ENCODE measurements around the gene SERPINA6. TPM values are rescaled to one million over a fixed set of nuclear protein-coding genes. Genes with fewer than 3 reads are reported as not detected.

Gene SERPINA6
- polyA plus RNA-seq, 3 donors, result not detected

GRCh38 chr14:94295360-94296180, 27.6 kb downstream of the SERPINA6 start:
- intact Hi-C loops (cut with micrococcal nuclease), result no loop called here

DNA sequence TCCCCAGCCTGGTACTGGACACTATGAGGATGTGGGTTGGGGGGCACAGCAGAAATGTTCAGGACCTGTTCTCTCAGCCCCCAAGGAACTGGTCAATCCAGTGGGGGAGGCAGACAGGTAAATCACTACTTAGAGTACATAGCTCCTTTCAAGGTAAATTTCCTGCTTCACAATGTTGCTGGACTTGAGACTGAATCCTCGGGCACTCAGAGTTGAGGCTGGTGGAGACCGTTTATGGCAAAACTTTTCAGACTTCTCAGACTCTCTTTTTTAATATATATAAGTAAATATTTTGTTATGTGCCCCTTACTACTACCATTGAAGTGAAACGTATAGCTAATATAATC, 29.6 kb downstream of the SERPINA6 start:
- H2AFZ ChIP-seq (ENCODE audit: insufficient read depth, low read depth, low read length, poor library complexity, severe bottlenecking), result no peak overlapping the region
- no peak overlapping the region for H3K9ac ChIP-seq (ENCODE audit: insufficient read depth, low read length, poor library complexity, severe bottlenecking)
- H3K36me3 Mint-ChIP-seq, result no peaks in the 10 kb centered on the region

More at GRCh38 chr14:94295360-94296180, 27.6 kb downstream of the SERPINA6 start:
- H3K4me2 ChIP-seq (replicated peaks; ENCODE audit: extremely low read depth, low read length, poor library complexity, severe bottlenecking), result no peak overlapping the region
- no peaks in the 10 kb centered on the region for H3K36me3 Mint-ChIP-seq
- H3K79me2 ChIP-seq (ENCODE audit: insufficient read depth, low read length), result no peaks in the 10 kb centered on the region
- peaks cover under 1 to 5% (median 2%) of the 10 kb centered on the region in 7 donors for H3K9me3 Mint-ChIP-seq
- TF ChIP-seq, protein P1, sequence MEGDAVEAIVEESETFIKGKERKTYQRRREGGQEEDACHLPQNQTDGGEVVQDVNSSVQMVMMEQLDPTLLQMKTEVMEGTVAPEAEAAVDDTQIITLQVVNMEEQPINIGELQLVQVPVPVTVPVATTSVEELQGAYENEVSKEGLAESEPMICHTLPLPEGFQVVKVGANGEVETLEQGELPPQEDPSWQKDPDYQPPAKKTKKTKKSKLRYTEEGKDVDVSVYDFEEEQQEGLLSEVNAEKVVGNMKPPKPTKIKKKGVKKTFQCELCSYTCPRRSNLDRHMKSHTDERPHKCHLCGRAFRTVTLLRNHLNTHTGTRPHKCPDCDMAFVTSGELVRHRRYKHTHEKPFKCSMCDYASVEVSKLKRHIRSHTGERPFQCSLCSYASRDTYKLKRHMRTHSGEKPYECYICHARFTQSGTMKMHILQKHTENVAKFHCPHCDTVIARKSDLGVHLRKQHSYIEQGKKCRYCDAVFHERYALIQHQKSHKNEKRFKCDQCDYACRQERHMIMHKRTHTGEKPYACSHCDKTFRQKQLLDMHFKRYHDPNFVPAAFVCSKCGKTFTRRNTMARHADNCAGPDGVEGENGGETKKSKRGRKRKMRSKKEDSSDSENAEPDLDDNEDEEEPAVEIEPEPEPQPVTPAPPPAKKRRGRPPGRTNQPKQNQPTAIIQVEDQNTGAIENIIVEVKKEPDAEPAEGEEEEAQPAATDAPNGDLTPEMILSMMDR (IDR thresholded peaks at IDR 0.05), result no peak
- H3K27ac Mint-ChIP-seq, result no peak overlapping the region
- no peaks in the 10 kb centered on the region for H3K27me3 ChIP-seq (ENCODE audit: control insufficient read depth in 2 of 2, insufficient read depth in 2 of 2, low read length in 2 of 2)
- H4K20me1 ChIP-seq (ENCODE audit: insufficient read depth, low read length), result no peaks in the 10 kb centered on the region
- H3K9ac ChIP-seq (ENCODE audit: insufficient read depth, low read length, poor library complexity, severe bottlenecking), result no peak overlapping the region
- no peaks in the 10 kb centered on the region for H3K4me1 Mint-ChIP-seq
- H3K4me1 ChIP-seq (ENCODE audit: control insufficient read depth in 1 of 2, insufficient read depth in 2 of 2, low read length in 2 of 2), result no peaks in the 10 kb centered on the region
- no peaks in the 10 kb centered on the region for H3K9me3 ChIP-seq (replicated peaks in 1 of 2; ENCODE audit: control insufficient read depth in 1 of 2, insufficient read depth in 1 of 2, low read length in 2 of 2)
- H3K27ac ChIP-seq (ENCODE audit: low read depth in 1 of 2, low read length in 2 of 2), result no peak overlapping the region
- no peaks in the 10 kb centered on the region for H3K36me3 ChIP-seq (replicated peaks in 1 of 2; ENCODE audit: control insufficient read depth in 1 of 2, insufficient read depth in 2 of 2, low read length in 2 of 2)
- no peak overlapping the region for H2AFZ ChIP-seq (ENCODE audit: insufficient read depth, low read depth, low read length, poor library complexity, severe bottlenecking)
- H3K4me3 Mint-ChIP-seq, result no peak overlapping the region
- WGBS (ENCODE audit: insufficient coverage), result 73% methylated on average over 7 of the region's 9 CpGs
- peaks cover 3 to 6% (median 4%) of the 10 kb centered on the region in 3 donors for H3K27me3 Mint-ChIP-seq (ENCODE audit: low read depth in 3 of 3)
- H3K4me3 ChIP-seq (replicated peaks in 1 of 3; ENCODE audit: low read depth in 2 of 3, low read length in 3 of 3), result no peak overlapping the region
- no peak for DNase-seq

More for the DNA sequence above, 29.6 kb downstream of the SERPINA6 start:
- Histone ChIP-seq H4K20me1 (ENCODE audit: insufficient read depth, low read length) (no peaks in the 10 kb centered on the region), H3K9me3 (replicated peaks in 1 of 2; ENCODE audit: control insufficient read depth in 1 of 2, insufficient read depth in 1 of 2, low read length in 2 of 2) (no peaks in the 10 kb centered on the region), H3K27ac (ENCODE audit: low read depth in 1 of 2, low read length in 2 of 2) (no peak overlapping the region), H3K4me1 (ENCODE audit: control insufficient read depth in 1 of 2, insufficient read depth in 2 of 2, low read length in 2 of 2) (no peaks in the 10 kb centered on the region), H3K4me3 (replicated peaks in 1 of 3; ENCODE audit: low read depth in 2 of 3, low read length in 3 of 3) (no peak overlapping the region), H3K79me2 (ENCODE audit: insufficient read depth, low read length) (no peaks in the 10 kb centered on the region), H3K36me3 (replicated peaks in 1 of 2; ENCODE audit: control insufficient read depth in 1 of 2, insufficient read depth in 2 of 2, low read length in 2 of 2) (no peaks in the 10 kb centered on the region), H3K27me3 (ENCODE audit: control insufficient read depth in 2 of 2, insufficient read depth in 2 of 2, low read length in 2 of 2) (no peaks in the 10 kb centered on the region), H3K4me2 (replicated peaks; ENCODE audit: extremely low read depth, low read length, poor library complexity, severe bottlenecking) (no peak overlapping the region)
- WGBS (ENCODE audit: insufficient coverage), result no CpG with 5 or more reads among the region's 3 CpGs
- Mint-ChIP-seq H3K4me3 (no peak overlapping the region), H3K27me3 (ENCODE audit: low read depth in 3 of 3) (peaks cover 1 to 8% (median 3%) of the 10 kb centered on the region in 3 donors), H3K4me1 (no peaks in the 10 kb centered on the region), H3K9me3 (peaks cover 0 to 5% (median 2%) of the 10 kb centered on the region in 7 donors), H3K27ac (peak overlapping the region in 1 of 7 donors; percentile 46)
- TF ChIP-seq, protein P1 (IDR thresholded peaks at IDR 0.05), result no peak
- intact Hi-C loops (cut with micrococcal nuclease), result no loop called here
- DNase-seq, result no peak

All from CD14-positive monocyte (primary cell).